ENCODE data around the gene FMN1.

The FMN1 gene

DNA sequence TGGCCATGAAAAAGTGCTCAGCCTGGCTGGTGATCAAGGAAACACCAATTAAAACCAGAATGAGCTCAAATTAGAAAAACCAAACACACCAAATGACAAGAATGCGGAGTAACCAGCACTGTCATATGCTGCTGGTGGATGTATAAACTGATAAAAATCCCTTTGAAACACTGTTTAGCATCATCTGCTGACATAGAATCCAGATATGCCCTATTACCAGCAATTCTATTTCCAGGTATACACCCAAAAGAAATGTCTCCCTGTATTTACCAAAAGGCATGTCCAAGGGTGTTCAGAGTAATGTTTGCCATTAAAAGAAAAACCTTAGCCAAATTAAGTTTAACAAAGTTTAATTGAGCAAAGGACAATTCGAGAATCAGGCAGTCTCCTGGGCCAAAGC lies 138.6 kb downstream of the FMN1 start:
- no peak for DNase-seq (ENCODE audit: low read depth)

DNA sequence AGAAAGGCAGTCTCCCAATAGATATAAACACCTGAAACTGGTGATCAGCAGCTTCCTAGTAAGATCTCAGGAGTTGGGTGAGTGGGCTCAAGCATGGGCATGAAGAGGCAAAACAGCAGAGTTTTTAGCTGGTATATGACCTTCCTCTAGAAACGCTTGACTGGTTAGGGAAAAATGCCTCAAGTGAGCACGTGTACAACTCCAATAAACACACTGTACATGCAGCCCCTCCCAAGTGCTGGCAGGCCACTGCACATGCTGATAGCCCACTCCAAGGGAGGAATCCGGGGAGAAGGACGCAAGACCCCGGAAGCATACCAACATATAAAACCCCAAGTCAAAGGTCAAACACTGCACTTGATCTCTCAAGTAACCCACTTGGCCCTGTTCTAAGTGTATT lies 143.0 kb downstream of the FMN1 start:
- no peak for DNase-seq (ENCODE audit: low read depth)

DNA sequence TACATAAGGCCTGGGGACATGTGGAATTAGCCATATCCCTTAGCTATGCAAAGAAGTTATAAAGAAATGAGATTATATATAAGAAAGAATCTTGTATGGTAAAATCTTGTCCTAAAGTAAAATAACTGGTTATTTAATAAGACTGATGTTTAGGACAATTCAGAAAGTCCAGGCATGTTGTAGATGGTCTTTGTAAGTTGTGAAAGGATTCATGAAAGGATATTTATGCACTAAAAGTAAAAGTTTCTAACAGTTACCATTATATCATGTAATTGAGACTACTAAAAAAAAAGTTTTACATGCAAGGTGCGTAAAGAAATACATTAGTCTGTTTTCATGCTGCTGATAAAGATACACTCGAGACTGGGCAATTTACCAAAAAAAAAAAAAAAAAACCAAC lies 146.3 kb downstream of the FMN1 start:
- DNase-seq (ENCODE audit: low read depth), result no peak

DNA sequence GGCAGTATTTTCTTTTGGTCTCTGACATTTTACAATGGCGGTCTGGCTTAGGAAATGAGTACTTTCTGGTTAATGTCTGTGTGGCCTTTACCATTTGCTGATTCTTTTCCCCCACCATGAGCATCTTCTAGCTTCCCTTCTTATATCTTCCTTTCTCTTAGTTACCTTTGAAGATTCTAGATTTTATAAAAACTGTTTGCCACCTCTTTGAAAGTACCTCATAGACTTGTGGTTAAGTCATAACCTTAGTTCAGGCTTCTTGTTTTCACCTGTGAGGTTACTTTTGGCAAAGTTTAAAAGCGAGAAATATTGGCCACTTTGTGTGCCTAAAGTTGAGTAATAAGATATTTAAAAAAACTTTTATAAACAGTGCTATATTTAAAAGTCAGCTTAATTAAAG lies 147.4 kb downstream of the FMN1 start:
- no peak for DNase-seq (ENCODE audit: low read depth)

DNA sequence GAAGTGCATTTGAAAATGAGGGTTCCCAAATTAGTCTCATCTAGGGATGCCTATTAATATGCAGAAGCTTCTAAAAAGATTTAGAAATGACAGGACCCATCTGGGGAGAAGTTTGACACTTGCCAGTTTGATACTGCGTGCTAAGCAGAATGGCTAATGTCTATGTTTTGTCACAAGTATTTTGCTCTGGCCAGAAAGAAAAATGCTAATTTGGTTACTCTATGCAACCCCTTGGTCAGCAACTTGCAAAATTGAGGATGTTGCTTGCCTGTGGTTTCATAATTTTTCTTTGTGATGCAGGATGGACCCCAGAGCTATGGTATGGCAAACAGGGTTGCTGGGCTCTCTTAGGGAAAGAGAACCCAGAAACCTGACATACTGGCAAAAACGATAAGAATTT lies 148.2 kb downstream of the FMN1 start:
- no peak for DNase-seq (ENCODE audit: low read depth)

DNA sequence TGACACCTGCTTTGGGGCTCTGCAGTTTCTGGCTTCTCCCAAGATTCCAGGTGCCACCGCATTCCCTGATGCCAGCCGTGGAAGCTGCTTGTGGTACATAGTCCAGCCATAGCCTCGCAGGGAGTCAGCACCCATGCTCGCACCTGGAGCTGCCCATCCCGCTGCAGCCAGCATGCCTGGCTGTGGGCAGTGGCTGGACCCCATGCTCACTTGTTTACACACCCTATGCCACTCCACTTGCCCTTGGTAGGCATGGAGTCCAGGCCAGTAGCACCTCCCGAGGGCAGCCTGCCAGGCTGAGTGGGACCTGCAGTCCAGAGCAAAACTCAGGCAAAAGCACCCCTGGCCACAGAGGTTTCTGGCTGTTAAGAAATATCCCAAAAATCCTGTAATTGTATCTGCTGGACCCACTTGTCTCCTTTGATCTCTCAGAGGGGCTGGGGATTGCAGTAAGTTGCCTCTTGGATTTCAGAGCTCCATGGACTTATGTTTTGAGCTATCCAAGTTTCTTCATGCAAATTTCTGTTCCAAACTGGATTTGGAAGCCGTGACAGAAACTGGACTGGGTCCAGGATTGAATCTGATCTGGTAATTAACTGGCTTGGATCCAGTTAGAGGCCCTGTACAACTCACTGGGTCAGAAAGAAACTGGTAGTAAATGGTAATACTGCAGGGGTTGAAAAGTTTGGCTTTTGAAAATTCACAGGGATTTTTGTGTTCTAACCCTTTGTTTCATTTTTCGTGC lies 149.3 kb downstream of the FMN1 start:
- no peak for DNase-seq (ENCODE audit: low read depth)

DNA sequence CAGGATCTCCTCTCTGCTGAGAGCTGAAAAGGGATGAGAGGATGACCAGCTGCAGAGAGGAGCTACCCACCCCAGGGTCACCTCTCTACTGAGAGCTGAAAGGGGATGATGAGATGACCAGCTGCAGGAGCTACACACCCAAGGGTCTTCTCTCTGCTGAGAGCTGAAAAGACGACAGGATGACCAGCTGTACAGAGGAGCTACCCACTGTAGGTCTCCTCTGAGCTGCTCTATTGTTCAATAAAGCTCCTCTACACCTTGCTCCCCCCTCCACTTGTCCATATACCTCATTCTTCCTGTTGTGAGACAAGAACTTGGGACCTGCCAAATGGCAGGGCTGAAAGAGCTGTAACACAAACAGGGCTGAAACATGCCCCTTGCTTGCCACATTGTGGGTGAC lies 149.9 kb downstream of the FMN1 start:
- no peak for DNase-seq (ENCODE audit: low read depth)

DNA sequence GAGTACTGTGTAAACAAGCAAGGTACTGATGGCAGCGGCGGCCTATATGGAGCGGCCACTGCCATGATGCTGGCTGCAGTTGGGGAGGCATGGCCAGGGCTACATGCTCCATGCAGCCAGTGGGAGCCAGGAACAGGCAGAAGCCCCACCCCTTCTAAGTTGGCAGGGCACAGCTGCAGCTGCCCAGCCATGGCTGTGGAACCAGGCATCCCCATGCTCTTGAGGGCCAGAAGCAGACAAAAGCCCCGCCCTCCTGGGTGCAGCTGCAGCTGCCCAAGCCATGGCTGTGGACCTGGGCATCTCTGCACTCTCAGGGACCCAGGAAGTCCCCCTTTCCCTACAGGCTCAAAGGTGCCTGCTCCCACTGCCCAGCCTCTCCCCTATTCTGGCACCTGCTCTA lies 150.9 kb downstream of the FMN1 start:
- DNase-seq (ENCODE audit: low read depth), result no peak

DNA sequence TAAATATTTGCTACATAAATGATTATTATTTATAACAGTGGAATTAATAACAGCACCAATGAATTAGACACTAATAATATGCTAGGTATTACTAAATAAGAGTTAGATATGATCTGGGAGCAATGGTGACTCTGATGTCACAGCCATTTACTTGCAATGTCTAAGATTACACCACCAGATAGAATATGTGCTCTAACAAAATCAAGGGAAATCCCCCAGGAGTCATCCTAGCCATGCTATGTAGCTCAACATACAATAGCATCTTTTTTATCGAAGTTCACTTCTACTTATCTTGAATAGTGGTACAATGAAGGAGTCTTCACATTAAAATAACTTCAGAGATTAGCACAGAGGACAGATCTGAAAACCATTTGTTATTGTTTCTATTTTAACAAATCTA lies 154.0 kb downstream of the FMN1 start:
- no peak for DNase-seq (ENCODE audit: low read depth)

DNA sequence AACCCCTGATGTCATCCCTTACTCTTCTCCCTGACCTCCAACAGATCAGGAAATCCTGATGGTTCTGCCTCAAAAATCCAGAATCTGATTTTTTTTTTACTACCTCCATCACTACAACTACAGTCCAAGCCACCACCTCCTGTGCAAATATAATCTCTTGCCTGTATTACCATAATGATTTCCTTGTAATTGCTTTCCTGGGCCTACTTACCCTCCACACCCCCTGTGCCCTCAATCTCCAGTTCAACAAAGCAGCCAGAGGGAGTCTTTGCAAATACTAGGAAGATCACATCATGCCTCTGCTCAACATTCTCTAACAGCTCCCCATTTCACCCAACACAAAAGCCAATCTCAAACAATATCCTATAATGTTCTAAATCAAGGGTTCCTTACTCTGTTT lies 159.9 kb downstream of the FMN1 start:
- no peak for DNase-seq (ENCODE audit: low read depth)

DNA sequence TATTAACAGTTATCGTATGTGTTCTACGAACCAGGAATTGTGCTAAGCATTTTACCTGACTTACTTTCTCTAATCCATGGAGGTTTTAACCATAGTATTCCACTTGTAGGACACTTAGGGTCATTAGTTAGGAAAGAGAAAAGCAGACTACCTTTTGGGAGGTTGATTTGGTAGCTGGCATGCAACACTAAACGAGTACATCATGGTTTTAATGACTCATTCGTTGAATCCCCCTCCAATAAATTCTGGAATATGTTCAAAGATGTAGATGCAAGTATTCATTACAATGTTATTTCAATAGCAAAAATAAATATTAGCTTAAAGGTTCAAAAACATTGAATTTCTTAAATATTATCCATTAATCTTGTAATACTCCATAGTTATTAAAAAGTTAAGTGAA lies 162.5 kb downstream of the FMN1 start:
- DNase-seq (ENCODE audit: low read depth), result no peak

DNA sequence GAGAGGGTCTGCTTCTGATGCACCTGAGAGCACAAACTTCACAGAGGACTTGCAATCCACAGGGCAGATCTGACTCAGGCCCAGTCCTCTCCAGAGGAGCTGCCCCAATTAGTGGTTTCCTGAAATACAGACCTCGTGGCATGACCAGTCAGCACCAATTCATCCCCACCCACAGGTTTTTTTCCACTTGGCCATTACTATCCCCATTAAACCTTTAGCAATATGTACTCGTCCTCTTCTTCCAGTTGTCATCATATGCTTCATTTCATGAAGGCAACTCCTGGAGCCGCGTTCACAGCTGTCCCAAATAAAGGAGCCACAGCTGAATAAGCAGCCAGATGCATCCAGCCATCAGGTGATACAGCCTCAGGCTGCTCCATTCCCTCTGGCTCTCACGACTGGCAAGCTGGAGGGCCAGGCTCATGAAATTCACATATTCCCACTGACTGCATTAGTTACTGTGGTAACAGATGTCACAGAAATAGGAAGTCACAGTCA lies 163.1 kb downstream of the FMN1 start:
- peak; percentile 38 for DNase-seq (ENCODE audit: low read depth)

DNA sequence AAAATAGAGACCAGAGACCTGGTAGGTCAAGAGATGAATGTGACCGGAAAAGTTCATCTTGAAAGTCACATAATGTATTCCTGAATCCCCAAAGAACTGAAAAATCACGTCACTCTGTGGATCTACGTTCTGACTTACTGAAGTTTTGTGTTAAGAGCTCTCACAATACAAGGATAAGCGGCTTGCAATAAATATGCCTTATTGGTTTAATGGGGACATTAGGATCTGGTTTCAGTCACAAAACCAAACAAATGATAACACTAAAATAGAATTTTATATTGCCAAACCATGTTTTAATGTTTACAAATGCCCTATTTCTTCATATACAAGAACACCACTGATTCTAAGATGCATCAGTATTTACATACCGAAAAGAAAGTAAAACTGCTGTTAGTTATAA lies 164.2 kb downstream of the FMN1 start:
- no peak for DNase-seq (ENCODE audit: low read depth)

DNA sequence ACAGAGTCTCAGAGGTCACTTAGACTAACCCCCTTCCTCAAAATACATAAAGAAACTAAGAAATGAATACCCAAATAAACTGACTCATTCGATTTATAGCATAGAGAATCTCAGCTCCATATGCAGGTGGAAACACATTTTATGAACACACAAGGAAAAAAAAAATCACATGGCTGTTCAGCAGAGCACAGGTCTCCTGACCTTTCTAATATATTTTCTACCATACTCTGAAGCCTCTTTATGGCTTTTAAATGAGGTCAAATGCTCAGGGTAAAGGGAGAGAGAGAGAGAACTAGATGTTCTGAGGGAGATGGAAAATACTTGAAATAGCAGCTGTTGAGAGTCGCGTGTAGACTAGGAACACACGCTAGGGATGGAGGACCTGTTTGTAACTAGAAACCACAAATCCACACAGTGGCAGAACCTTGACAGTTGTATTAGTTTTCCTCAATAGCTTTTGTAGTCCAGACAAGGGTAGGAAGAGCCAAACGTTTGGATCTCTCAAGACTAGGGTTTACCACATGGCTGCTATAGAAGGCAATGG lies 165.3 kb downstream of the FMN1 start:
- DNase-seq (ENCODE audit: low read depth), result no peak

DNA sequence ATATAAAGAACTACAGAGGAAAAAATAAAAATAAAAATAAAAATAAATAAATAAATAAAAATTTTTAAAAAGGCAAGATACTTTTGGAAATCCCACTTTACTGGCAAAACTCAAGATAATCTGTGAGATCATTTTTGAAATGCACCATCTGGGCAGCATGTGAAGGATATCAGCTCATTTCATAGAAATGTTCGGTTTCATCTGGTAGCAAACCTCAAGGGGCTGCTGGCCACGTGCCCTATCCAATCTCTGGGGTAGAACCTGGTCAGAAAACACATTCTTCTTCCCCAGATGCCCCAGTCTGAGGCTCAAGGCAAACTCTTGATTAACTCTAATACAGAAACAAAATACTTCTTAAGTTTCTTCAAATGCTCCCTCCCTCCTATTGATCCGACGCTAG lies 166.0 kb downstream of the FMN1 start:
- DNase-seq (ENCODE audit: low read depth), result no peak

DNA sequence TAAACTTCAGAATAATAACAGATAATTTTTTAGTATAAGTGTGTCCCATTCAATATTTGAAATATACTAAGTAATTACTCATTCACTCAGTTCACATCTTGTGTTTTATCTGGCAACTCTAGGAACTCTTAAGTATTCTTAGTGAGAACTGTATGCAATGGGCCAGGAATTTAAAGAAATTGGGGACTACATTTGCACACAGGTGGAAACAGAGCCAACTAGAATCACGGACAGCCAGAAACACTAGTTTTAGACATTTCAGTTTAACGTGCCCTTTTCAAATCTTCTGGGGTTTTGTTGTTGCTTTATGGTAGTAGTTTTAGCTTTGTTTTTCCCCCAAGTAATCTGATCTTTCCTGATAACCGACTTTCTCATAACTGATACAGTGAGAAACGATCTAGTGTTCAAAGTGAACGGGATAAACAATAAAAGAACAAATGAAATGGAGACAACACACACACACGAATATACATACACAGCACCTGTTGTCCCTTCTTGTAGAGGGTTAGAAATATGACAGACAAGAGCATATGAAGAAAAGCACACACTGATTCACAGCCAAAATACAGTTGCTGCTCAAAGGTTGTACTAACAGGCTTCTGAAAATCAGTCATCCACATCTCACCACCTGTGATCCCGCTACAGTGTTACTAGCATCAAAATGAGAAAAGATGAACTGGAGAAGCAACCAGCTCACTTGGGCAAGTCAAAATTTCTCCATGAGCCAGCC lies 167.0 kb downstream of the FMN1 start:
- DNase-seq (ENCODE audit: low read depth), result no peak

DNA sequence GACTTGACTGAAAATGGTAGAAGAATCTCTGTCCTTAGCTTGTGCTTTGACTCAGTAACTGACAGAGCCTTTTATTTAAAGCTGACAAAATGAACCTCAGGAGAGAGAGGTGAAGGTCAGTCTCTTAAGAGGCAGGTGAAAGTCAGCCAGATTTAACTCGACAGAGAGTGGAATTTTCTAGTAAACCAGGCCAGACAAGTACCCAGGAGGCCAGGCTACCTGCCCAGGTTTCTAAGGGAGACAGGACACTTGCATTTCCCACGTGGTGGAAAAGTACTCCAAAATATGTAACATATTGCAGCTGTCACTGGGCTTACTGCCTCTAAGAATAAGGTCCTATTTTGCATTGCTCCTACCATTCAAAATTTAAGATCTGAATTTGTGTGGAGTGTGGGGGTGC lies 167.9 kb downstream of the FMN1 start:
- DNase-seq (ENCODE audit: low read depth), result no peak

DNA sequence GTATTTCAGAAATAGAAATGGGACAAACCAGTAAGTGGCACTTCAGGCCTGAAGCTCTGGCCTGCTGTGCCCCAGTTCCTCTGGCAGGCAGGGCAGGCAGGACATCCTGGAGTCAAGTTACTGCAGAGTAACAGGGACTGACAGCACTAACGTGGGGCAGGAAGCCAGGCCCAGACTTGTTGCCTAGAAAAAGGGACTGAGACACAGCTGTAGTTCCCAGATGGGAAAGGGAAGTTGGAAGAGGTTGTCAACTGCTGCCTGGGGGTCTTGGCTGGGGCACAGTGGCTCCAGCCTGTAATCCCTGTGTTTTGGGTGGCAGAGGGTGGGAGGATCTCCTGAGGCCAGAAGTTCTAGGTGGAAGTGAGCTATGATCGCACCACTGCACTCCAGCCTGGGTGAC lies 171.9 kb downstream of the FMN1 start:
- DNase-seq (ENCODE audit: low read depth), result peak; percentile 57

DNA sequence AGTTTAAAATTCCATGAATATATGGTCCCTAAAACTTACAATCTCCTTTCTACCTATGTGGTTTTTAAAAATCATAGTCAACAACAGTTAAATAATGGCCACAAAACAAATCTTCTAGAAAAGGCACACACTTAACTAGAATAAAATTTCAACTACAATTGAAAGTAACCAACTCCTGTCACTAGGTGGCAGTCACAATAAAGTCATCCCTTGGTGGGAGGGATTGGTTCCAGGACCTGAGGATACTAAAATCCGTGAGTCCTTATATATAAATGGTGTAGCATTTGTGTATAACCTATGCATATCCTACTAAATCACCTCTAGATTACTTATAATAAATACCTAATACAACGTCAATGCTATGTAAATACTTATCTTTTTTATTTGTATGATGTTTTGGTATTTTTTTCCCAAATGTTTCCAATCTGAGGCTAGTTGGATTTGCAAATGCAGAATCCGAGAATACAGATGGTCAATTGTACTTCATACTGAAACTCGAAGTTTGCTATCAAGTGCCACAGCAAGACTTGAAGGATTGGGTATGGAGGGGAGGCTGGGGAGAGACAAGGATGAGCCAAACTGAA lies 172.6 kb downstream of the FMN1 start:
- DNase-seq (ENCODE audit: low read depth), result no peak

DNA sequence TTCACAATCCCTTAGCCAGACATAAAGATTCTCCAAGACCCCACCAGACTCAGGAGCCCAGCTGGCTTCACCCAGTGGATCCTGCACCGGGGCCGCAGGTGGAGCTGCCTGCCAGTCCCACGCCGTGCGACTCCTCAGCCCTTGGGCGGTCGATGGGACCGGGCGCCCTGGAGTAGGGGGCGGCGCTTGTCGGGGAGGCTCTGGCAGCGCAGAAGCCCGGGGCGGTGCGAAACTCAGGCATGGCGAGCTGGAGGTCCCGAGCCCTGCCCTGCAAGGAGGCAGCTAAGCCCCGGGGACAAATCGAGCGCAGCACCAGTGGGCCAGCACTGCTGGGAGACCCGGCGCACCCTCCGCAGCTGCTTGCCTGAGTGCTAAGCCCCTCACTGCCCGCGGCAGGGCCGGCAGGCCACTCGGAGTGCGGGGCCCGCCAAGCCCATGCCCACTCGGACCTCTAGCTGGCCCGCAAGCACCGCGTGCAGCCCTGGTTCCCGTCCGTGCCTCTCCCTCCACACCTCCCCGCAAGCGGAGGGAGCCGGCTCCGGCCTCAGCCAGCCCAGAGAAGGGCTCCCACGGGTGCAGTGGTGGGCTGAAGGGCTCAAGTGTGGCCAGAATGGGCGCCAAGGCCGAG lies 175.0 kb downstream of the FMN1 start:
- DNase-seq (ENCODE audit: low read depth), result no peak

DNA sequence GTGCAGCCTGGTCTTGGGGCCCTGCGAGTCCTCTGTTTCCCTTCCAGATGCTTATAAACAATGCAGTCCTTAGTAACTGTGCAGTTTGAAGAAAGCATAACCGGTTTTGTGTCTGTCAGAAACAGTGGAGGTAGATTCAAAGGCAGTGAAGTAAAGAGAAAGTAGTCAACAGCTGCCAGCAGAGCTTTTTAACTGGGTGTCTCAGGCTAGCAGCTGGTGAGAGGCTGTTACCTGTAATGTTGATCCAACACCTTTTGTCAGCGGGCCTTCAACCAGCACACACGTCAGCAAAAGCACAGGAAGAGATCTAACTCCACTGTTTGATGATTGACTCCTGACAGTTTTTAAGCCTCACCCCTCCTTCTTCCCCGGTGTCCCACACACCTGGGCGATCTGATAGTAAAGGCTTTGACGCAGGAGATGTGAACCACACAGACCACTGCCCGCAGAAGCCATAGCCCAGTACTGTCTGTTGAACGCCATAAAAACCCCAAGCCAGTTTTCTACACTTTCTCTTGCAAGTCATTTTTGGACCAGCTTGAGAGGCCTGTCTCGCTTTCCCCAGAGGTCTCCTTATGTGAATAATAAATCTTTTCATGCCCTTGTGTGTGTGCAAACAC lies 178.0 kb downstream of the FMN1 start:
- no peak for DNase-seq (ENCODE audit: low read depth)

DNA sequence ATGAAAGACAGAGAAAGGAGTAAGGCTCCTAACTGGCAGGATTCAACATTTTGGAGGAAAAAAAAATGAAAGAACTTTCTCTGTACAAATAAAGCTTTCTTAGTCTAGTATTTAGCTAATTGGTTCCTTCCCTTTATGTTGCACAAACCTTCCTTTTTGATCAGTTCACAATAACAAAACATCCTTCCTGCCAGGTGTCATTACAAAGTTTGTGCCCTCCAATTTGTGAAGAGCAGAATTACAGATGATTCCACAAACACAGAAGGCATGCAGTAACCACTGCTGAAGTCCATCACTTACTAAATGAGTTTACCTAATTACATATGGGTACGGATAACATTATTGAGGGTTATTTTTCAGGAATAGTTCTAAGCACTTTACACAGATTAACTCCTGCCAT lies 179.9 kb downstream of the FMN1 start:
- DNase-seq (ENCODE audit: low read depth), result no peak

Measured in GM04504 (cell line).